ENCODE data around the gene MARVELD1.

GRCh38 chr10:97719602-97720001 lies 6.1 kb downstream of the MARVELD1 start:
- TF ChIP-seq CTCF (IDR thresholded peaks at IDR 0.05) = no peak
- no peak for TF ChIP-seq POLR2A (IDR thresholded peaks at IDR 0.05)

Data from heart left ventricle (tissue), 13 donors.